Osteocyte (in vitro differentiated cells): ENCODE measurements around the gene SERPINE1. TPM values are rescaled to one million over a fixed set of nuclear protein-coding genes. Genes with fewer than 3 reads are reported as not detected.

Experiments
- DNase-seq: peaks from one replicate; pipeline ENCODE4 v3.0.0; 2021; ENCODE audit warnings: mixed read lengths; ENCODE audit not compliant: unreplicated experiment; ENCODE audit errors: extremely low spot score
- H3K27ac Mint-ChIP-seq: one replicate; pipeline ENCODE4 v1.8.0; 2021; ENCODE audit warnings: mild to moderate bottlenecking, mixed read lengths; ENCODE audit not compliant: unreplicated experiment
- H3K27me3 Mint-ChIP-seq: one replicate; pipeline ENCODE4 v1.8.0; 2021; ENCODE audit warnings: mixed read lengths; ENCODE audit not compliant: unreplicated experiment
- H3K36me3 Mint-ChIP-seq: one replicate; pipeline ENCODE4 v1.8.0; 2021; ENCODE audit warnings: mixed read lengths; ENCODE audit not compliant: unreplicated experiment
- H3K4me1 Mint-ChIP-seq: one replicate; pipeline ENCODE4 v1.8.0; 2021; ENCODE audit warnings: mixed read lengths; ENCODE audit not compliant: unreplicated experiment
- H3K4me3 Mint-ChIP-seq: one replicate; pipeline ENCODE4 v1.8.0; 2021; ENCODE audit warnings: mild to moderate bottlenecking, moderate library complexity, mixed read lengths; ENCODE audit not compliant: unreplicated experiment
- H3K9me3 Mint-ChIP-seq: one replicate; pipeline ENCODE4 v1.8.0; 2021; ENCODE audit warnings: mixed read lengths; ENCODE audit not compliant: unreplicated experiment
- CTCF ChIP-seq: fragments of 200-600 bp; sonication (generic); IDR thresholded peaks from 2 replicates; pipeline ENCODE4 v1.5.0; 2021; ENCODE audit warnings: antibody characterized with exemption, mild to moderate bottlenecking, moderate library complexity
- microRNA-seq: library from miRNA; unstranded; fragments of <30 nt; microRNA quantifications from one replicate; pipeline ENCODE4 v1.1.0, GENCODE V29; 2020; ENCODE audit not compliant: unreplicated experiment
- total RNA-seq: library from RNA; stranded (reverse); gene quantifications from 2 replicates; pipeline ENCODE4 v1.2.1, GENCODE V29; 2021

The SERPINE1 gene
- total RNA-seq, 1 donor from 2014 or later: 328 TPM

- H3K4me3 Mint-ChIP-seq: no peak overlapping the region
- no peak for TF ChIP-seq CTCF
- peaks cover 8% of the 10 kb centered on the region for H3K4me1 Mint-ChIP-seq
- no peak overlapping the region for H3K27ac Mint-ChIP-seq
- H3K36me3 Mint-ChIP-seq: no peaks in the 10 kb centered on the region
- H3K27me3 Mint-ChIP-seq: peaks cover 17% of the 10 kb centered on the region
- H3K9me3 Mint-ChIP-seq: no peaks in the 10 kb centered on the region
- DNase-seq: no peak
These were observed 58.4 kb downstream of the SERPINE1 start for GRCh38 chr7:101185258-101185839.

GRCh38 chr7:101186194-101186593, 59.3 kb downstream of the SERPINE1 start:
- Mint-ChIP-seq H3K27me3 (peaks cover 10% of the 10 kb centered on the region), H3K36me3 (no peaks in the 10 kb centered on the region), H3K4me3 (no peak overlapping the region), H3K9me3 (no peaks in the 10 kb centered on the region), H3K27ac (no peak overlapping the region), H3K4me1 (peaks cover 4% of the 10 kb centered on the region)
- TF ChIP-seq CTCF: no peak
- no peak for DNase-seq

GRCh38 chr7:101186844-101187428, 60.0 kb downstream of the SERPINE1 start:
- DNase-seq: no peak
- H3K4me3 Mint-ChIP-seq: no peak overlapping the region

More at GRCh38 chr7:101186844-101187428, 60.0 kb downstream of the SERPINE1 start:
- TF ChIP-seq CTCF: no peak
- Mint-ChIP-seq H3K9me3 (no peaks in the 10 kb centered on the region), H3K36me3 (no peaks in the 10 kb centered on the region), H3K27ac (no peak overlapping the region), H3K4me1 (peaks cover 4% of the 10 kb centered on the region), H3K27me3 (peaks cover 9% of the 10 kb centered on the region)

Small RNA genes within 50 kb of the gene (microRNA-seq; reads per million reads assigned to microRNA genes)
- gene MIR4653: not detected

Other genes with a start within 250 kb of the SERPINE1 start
- 2.9 and 3.7 TPM in 2 replicates for gene UFSP1, start 237.4 kb upstream of the SERPINE1 start, total RNA-seq
- 1.5 and 2.2 TPM in 2 replicates for gene ACHE, start 231.2 kb upstream of the SERPINE1 start, total RNA-seq
- not detected in 2 replicates for gene MUC3A, start 177.6 kb upstream of the SERPINE1 start, total RNA-seq
- gene MUC12, start 157.5 kb upstream of the SERPINE1 start, total RNA-seq: not detected in 2 replicates
- gene MUC17, start 107.0 kb upstream of the SERPINE1 start, total RNA-seq: not detected in 2 replicates
- 36.5 and 42.2 TPM in 2 replicates for gene TRIM56, start 41.6 kb upstream of the SERPINE1 start, total RNA-seq
- gene AP1S1, start 27.4 kb downstream of the SERPINE1 start, total RNA-seq: 52.9 and 57.9 TPM in 2 replicates
- gene VGF, start 38.5 kb downstream of the SERPINE1 start, total RNA-seq: 0.16 and 0.24 TPM in 2 replicates
- 0.16 TPM in 1 of 2 replicates, not detected in the other for gene NAT16, start 53.2 kb downstream of the SERPINE1 start, total RNA-seq
- not detected in 2 replicates for gene MOGAT3, start 73.9 kb downstream of the SERPINE1 start, total RNA-seq
- 110 and 130 TPM in 2 replicates for gene PLOD3, start 90.5 kb downstream of the SERPINE1 start, total RNA-seq
- 64.0 and 66.9 TPM in 2 replicates for gene ZNHIT1, start 91.1 kb downstream of the SERPINE1 start, total RNA-seq
- gene CLDN15, start 110.7 kb downstream of the SERPINE1 start, total RNA-seq: 10.9 and 11.4 TPM in 2 replicates
- gene FIS1, start 118.0 kb downstream of the SERPINE1 start, total RNA-seq: 142 and 151 TPM in 2 replicates
- 25.2 and 29.3 TPM in 2 replicates for gene IFT22, start 194.7 kb downstream of the SERPINE1 start, total RNA-seq
- gene COL26A1, start 235.8 kb downstream of the SERPINE1 start, total RNA-seq: 124 and 128 TPM in 2 replicates